Measurements from ENCODE around the gene SOHLH1. TPM values are rescaled to one million over a fixed set of nuclear protein-coding genes. Genes with fewer than 3 reads are reported as not detected.

The SOHLH1 gene
- total RNA-seq, 4 donors from 2014 or later, result not detected

DNA sequence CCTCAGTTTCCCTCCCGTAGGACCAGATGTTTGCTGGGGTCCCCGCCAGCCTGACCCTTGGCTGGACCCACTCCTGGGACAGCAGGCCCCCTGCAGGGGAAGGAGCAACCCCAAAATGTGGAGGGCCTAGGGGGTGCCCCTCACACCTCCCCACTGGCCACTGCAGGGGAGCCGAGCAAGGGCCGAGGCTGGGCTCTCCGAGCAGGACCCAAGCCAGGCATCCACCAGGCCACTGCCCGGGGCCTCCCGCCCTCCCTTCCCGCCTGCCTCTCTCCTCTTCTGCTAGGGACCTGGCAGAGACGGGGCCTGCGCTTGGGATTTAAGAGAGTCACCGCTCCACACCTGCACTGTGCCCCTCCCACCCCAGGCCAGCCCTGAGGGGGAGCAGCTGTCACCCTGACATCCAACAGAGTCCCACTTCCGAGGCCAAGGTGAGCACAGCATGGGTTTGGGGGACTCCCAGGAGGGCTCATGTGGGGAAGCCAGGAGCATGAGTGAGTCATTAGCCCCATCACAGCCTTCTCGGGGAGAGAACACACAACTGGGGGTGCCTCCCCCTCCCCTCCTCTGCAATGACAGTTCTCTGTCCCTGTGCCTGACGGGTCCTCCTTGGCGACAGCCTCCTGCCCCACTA is 15.8 kb downstream of the SOHLH1 start:
- no peak for DNase-seq
- H3K36me3 ChIP-seq, result no peaks in the 10 kb centered on the region
- H3K9me3 ChIP-seq, result no peaks in the 10 kb centered on the region
- no peak overlapping the region for H3K4me3 ChIP-seq
- no peaks in the 10 kb centered on the region for H3K27me3 ChIP-seq
- no peaks in the 10 kb centered on the region for H3K4me1 ChIP-seq
- no peak overlapping the region for H3K27ac ChIP-seq
- no peak for TF ChIP-seq POLR2A (IDR thresholded peaks at IDR 0.05)

DNA sequence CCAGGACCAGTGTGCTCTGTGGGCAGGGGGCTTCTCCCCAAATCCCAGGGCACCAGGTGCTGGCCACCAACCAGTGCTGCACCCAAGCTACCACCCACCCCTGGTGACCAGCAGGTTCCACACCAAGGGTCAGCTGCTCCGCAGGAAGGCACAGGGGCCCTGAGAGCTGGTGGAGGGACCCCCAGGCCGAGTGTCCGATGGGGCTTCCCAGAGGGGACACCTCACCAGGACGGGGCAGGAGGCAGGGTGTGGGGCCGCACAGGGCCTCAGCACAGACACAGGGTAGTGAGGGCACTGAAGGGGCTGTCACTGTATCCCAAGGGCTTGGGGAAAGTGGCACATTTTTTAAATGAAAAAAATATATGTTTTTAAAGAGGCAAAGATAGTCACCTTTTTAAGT is 18.1 kb downstream of the SOHLH1 start:
- no peaks in the 10 kb centered on the region for H3K36me3 ChIP-seq
- no peaks in the 10 kb centered on the region for H3K27me3 ChIP-seq
- no peak overlapping the region for H3K4me3 ChIP-seq
- H3K4me1 ChIP-seq, result no peaks in the 10 kb centered on the region
- no peak for DNase-seq
- no peaks in the 10 kb centered on the region for H3K9me3 ChIP-seq
- H3K27ac ChIP-seq, result no peak overlapping the region
- TF ChIP-seq, protein P1, sequence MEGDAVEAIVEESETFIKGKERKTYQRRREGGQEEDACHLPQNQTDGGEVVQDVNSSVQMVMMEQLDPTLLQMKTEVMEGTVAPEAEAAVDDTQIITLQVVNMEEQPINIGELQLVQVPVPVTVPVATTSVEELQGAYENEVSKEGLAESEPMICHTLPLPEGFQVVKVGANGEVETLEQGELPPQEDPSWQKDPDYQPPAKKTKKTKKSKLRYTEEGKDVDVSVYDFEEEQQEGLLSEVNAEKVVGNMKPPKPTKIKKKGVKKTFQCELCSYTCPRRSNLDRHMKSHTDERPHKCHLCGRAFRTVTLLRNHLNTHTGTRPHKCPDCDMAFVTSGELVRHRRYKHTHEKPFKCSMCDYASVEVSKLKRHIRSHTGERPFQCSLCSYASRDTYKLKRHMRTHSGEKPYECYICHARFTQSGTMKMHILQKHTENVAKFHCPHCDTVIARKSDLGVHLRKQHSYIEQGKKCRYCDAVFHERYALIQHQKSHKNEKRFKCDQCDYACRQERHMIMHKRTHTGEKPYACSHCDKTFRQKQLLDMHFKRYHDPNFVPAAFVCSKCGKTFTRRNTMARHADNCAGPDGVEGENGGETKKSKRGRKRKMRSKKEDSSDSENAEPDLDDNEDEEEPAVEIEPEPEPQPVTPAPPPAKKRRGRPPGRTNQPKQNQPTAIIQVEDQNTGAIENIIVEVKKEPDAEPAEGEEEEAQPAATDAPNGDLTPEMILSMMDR (IDR thresholded peaks at IDR 0.05), result no peak
- no peak for TF ChIP-seq POLR2A (IDR thresholded peaks at IDR 0.05)

DNA sequence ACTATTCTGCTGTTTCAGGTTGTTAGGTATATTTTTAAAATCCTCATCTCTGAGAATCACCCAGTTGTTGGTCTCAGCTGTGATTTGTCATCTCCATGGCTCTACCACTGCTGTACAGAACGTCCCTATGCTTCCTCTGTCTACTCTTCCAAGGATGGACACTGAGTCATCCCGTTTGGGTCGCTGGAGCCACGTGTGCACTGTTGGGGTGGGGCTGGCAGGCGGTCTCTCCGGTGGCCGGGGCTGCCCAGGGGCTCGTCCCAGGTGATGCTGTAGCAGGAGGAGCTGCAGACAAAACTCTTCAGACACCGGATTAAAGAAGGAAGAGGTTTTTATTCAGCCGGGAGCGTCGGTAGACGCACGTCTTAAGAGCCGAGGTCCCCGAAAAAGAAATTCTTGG is 19.2 kb downstream of the SOHLH1 start:
- no peaks in the 10 kb centered on the region for H3K36me3 ChIP-seq
- DNase-seq, result no peak
- no peak overlapping the region for H3K27ac ChIP-seq
- H3K27me3 ChIP-seq, result no peaks in the 10 kb centered on the region
- TF ChIP-seq, protein P1 (IDR thresholded peaks at IDR 0.05), result no peak
- no peak for TF ChIP-seq POLR2A (IDR thresholded peaks at IDR 0.05)
- H3K4me1 ChIP-seq, result no peaks in the 10 kb centered on the region
- no peaks in the 10 kb centered on the region for H3K9me3 ChIP-seq
- no peak overlapping the region for H3K4me3 ChIP-seq

DNA sequence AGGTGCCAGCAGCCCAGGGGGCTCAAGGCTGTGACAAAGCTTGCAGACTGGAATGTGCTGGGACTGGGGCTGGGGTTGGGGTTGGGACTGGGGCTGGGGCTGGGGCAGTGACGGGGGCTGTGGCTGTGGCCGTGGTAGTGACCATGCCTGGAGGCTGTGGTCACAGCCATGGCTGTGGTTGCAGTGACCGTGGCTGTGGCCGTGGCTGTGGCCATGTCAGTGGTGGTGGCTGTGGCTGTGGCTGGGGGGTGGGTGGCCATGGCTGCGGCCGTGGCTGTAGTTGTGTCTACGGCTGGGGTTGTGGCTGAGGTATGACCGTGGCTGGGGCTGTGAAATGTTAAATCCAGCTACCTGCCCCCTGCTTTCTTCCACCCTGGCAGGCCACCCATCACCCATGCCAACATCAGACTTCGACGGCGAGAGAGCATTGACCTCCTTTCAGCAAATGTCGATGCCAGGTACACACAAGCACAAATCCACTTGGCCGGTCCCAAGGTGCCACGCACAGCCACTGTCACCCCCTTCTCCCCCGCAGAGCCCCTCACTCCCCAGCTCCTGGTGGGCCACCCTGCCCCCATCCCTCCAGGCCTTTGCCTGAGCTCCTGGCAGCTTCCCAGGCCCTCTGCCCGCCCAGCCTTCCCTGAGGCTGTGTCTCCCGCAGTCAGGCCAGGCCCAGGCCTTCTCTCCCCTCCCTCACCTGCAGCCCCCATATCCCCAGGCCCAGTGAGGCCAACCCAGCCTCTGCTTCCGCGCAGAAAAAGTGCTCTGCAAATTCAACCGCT is 20.9 kb downstream of the SOHLH1 start:
- H3K27ac ChIP-seq, result no peak overlapping the region
- no peaks in the 10 kb centered on the region for H3K4me1 ChIP-seq
- no peak for TF ChIP-seq POLR2A (IDR thresholded peaks at IDR 0.05)
- TF ChIP-seq, protein P1 (IDR thresholded peaks at IDR 0.05), result no peak
- no peaks in the 10 kb centered on the region for H3K36me3 ChIP-seq
- no peaks in the 10 kb centered on the region for H3K9me3 ChIP-seq
- no peak overlapping the region for H3K4me3 ChIP-seq
- DNase-seq, result no peak
- no peaks in the 10 kb centered on the region for H3K27me3 ChIP-seq

DNA sequence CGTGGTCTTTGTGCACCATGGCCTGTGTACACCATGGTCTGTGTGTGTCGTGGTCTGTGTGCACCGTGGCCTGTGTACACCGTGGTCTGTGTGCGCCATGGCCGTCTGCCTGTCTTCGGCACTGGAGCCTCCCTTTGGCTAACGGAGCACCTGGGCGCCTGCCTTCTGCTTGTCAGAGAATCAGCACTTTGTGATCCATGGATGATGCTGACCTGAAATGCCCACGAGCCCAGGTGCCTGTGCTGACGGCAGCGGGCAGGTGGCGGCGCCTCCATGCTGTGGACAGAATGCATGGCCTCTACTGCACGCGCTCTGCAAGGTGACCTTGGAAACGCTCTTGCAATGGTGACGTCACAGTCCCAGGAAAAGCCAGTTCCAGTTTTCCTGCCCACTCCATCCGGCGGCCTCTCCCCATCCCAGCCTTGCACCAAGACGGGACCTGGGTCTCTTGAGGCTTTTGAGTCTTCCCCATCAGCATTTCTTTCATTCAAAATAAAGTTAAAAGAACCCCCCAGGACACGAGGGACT is 21.6 kb downstream of the SOHLH1 start:
- no peak for TF ChIP-seq POLR2A (IDR thresholded peaks at IDR 0.05)
- TF ChIP-seq, protein P1 (IDR thresholded peaks at IDR 0.05), result no peak
- H3K27ac ChIP-seq, result no peak overlapping the region
- H3K4me3 ChIP-seq, result no peak overlapping the region
- H3K36me3 ChIP-seq, result no peaks in the 10 kb centered on the region
- H3K27me3 ChIP-seq, result no peaks in the 10 kb centered on the region
- no peaks in the 10 kb centered on the region for H3K4me1 ChIP-seq
- no peak for DNase-seq
- H3K9me3 ChIP-seq, result no peaks in the 10 kb centered on the region

DNA sequence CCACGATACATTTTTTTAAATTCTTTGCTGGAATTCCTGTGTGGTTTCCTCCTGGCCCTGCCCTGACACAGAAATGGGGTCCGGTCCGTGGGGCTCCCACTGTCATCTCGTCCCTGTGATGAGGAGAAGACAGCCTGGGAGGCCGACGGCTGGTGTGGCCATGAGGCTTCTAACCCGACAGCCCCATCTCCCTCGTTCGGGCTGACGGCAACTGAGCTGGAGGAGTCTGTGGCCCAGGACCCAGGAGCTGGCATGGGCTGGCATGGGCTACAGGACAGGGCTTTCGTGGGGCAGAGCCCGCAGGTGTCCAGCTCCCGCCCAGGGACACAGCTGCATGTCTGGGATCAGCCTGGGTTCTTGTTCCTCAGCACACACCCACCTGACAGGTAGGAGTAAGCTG is 22.4 kb downstream of the SOHLH1 start:
- TF ChIP-seq, protein P1 (IDR thresholded peaks at IDR 0.05), result no peak
- no peak for TF ChIP-seq POLR2A (IDR thresholded peaks at IDR 0.05)
- no peak for DNase-seq
- H3K4me3 ChIP-seq, result no peak overlapping the region

More for the DNA sequence above, 22.4 kb downstream of the SOHLH1 start:
- H3K27ac ChIP-seq, result no peak overlapping the region
- H3K4me1 ChIP-seq, result no peaks in the 10 kb centered on the region
- no peaks in the 10 kb centered on the region for H3K36me3 ChIP-seq
- no peaks in the 10 kb centered on the region for H3K27me3 ChIP-seq
- H3K9me3 ChIP-seq, result no peaks in the 10 kb centered on the region

Measured in Peyer's patch (tissue), 4 donors.